GM19468 (cell line): ENCODE results near the gene RCE1.

Experiments
- ATAC-seq: cut with Tn5 transposase; IDR thresholded peaks from one replicate; pipeline ENCODE4 v1.9.1; 2021; ENCODE audit warnings: mild to moderate bottlenecking, moderate library complexity, moderate number of reproducible peaks; ENCODE audit not compliant: unreplicated experiment; ENCODE audit errors: extremely low read depth

Gene RCE1

GRCh38 chr11:66855574-66856495 lies 12.6 kb downstream of the RCE1 start:
- peak; percentile 77 for ATAC-seq

- ATAC-seq, result no peak
Measured at GRCh38 chr11:66856496-66857233, 13.4 kb downstream of the RCE1 start, which contains the start of gene LRFN4. LRFN4 (plus strand) TSS chr11:66857064; CDS start chr11:66857745, 681 bp downstream.

GRCh38 chr11:66857234-66857926 lies 14.1 kb downstream of the RCE1 start:
- ATAC-seq, result no peak

GRCh38 chr11:66857927-66858185 lies 14.6 kb downstream of the RCE1 start:
- no peak for ATAC-seq

GRCh38 chr11:66858186-66858938 lies 15.1 kb downstream of the RCE1 start:
- no peak for ATAC-seq

- no peak for ATAC-seq
Measured at GRCh38 chr11:66858939-66859685, 15.9 kb downstream of the RCE1 start.

- no peak for ATAC-seq
Measured at GRCh38 chr11:66859686-66860448, 16.6 kb downstream of the RCE1 start.

- ATAC-seq, result no peak
Measured at GRCh38 chr11:66860449-66860831, 17.2 kb downstream of the RCE1 start.

GRCh38 chr11:66861038-66861773 lies 18.0 kb downstream of the RCE1 start:
- no peak for ATAC-seq

- ATAC-seq, result no peak
Measured at GRCh38 chr11:66861774-66862558, 18.7 kb downstream of the RCE1 start.

- no peak for ATAC-seq
Measured at GRCh38 chr11:66862559-66863037, 19.4 kb downstream of the RCE1 start.

- ATAC-seq, result no peak
Measured at GRCh38 chr11:66863428-66864125, 20.3 kb downstream of the RCE1 start.

GRCh38 chr11:66864172-66864901 lies 21.1 kb downstream of the RCE1 start:
- no peak for ATAC-seq

- ATAC-seq, result no peak
Measured at GRCh38 chr11:66864924-66865697, 21.9 kb downstream of the RCE1 start.

- ATAC-seq, result no peak
Measured at GRCh38 chr11:66866007-66866406, 22.8 kb downstream of the RCE1 start.
